HG03469 (cell line): ENCODE data around the gene PDXDC1.
"Not testable (repeated sequence)": the region's sequence is repeated elsewhere in the genome, so short reads cannot be mapped to it uniquely, and the experiment has no call there.

ENCODE experiments used
- ATAC-seq: cut with Tn5 transposase; IDR thresholded peaks from one replicate; pipeline ENCODE4 v1.9.1; 2021; ENCODE audit warnings: mild to moderate bottlenecking, moderate library complexity, moderate number of reproducible peaks; ENCODE audit not compliant: unreplicated experiment

Gene PDXDC1

DNA sequence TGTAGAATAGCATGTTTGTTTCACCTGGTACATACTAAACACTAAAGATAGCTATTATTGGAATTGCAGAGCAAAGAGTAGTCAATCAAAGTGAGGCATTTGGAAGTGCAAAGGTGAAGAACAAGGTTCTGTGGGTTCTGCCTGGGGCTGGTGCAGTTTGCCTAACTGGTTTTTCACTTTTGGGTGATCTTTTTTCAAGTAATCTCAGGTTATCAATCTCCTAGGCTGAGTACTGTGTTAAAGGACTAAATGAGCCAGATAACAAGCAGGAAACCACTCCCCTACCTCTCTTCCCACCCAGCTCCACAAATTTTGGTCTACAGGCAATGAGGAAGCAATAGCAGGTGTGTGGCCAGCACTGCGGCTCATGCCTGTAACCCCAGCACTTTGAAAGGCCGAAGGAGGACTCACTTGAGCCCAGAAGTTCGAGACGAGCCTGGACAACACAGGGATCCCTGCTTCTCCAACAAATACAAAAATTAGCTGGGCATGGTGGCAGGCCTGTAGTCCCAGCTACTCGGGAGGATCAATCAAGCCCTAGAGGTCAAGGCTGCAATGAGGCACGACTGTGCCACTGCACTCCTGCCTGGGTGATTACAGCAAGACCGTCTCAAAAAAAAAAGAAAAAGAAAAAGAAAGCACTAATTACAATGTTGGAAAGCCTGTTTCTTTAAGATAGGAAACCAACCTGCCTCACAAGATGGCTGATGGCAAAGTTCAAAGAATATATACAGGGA, 83.0 kb downstream of the PDXDC1 start:
- ATAC-seq, result no peak

DNA sequence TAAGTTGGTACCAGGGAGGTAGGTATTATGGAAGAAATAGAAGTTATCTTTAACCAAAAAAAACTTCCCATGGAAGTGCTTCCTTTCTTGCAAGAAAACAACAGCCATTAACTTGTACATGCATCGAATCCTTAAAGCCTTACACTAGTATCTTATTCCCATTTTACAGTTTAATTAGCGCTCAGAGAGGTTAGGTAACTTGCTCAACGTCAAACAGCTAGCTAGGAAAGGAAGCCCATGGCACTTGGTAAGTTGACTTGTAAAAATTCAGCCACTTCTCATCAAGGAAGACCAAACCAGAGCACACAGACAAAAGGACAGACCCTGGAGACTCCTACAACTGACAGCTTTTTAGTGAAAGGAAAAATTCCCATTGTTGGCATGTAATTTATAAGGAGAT, 84.5 kb downstream of the PDXDC1 start:
- ATAC-seq, result no peak

DNA sequence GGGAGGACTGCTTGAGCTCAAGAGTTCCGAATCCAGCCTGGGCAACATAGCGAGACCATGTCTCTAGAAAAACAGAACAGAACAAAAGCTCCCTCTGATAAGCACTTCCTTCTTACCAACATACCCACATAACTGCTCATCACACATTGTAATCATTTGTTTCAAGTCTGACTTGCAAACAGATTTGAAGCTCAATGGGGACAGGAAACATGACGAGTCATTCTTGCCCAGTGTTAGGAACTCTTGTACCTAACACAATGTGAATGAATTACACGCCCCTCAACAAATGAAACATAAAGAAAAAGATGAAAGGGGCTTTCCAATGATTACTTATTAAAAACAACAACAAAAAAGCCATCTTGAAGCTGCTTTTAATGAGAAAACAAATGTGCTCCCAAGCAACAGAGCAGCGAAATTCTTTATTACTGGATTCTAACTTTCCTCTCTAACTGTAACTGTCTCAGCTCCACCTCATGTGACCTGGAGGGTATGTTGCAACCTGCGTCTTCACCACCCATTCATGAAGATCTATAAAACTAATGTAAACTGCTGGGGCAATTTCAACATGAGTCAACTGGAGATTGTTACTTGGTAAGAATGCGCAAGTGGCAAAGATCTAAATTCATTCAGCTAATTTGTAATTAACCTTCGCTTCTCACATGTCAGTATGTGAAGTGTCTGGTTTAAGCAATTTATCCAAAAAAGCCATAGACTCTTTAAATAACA, 87.4 kb downstream of the PDXDC1 start:
- not testable (repeated sequence) for ATAC-seq

DNA sequence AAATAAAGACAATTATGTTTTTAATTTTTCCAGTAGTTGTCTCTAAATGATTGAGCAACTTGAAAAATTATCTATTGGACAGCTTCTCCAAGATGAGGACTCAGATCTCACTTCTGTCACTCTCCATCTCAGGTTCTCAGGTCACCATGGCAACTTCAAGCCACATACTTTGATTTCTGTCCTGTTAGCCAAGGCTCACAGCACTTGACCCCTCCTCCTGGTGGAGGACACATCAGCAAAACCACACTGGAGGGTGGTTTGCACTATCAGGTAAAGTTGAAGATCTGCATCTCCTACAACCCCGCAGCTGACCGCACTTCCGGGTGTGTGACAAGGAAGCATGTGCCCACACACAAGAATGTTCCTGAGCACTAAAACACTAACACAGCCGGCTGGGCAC, 91.1 kb downstream of the PDXDC1 start:
- ATAC-seq, result not testable (repeated sequence)

DNA sequence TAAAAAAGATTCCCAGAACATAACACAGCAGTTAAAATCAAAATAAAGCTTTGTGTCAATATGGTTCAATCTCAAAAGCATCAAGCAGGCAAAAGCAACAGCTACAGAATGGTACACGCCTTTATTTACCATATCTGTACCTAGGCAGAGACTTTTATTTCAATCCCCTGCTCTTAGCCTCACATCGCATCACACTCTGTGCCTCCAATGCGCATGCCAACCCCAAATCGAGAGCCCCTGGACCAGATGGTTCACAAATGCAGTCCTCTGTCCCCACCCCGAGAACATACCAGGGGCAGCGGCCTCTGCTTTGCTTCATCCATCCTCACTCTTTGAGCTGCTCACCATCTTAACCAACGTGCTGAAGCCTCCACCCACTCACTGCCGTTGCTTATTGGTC, 91.9 kb downstream of the PDXDC1 start:
- ATAC-seq, result not testable (repeated sequence)

DNA sequence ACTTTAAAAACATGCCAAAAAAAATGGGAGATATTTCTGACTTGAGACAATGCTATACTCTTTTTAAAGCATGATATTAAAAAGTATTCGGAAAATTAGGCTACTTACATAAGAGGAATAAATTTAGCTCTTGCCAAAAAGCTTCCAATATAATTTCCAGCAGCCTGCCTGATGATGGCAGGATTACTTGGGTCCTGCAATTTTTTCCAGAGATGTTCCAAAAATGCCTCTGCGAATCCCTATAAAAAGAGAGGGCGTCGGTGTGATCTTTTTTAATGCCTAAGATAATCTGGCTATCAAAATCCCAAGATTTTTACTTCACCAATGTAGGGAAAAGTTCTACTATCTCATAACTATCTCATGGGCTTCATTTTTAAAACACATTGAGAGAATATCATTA, 96.2 kb downstream of the PDXDC1 start:
- not testable (repeated sequence) for ATAC-seq

DNA sequence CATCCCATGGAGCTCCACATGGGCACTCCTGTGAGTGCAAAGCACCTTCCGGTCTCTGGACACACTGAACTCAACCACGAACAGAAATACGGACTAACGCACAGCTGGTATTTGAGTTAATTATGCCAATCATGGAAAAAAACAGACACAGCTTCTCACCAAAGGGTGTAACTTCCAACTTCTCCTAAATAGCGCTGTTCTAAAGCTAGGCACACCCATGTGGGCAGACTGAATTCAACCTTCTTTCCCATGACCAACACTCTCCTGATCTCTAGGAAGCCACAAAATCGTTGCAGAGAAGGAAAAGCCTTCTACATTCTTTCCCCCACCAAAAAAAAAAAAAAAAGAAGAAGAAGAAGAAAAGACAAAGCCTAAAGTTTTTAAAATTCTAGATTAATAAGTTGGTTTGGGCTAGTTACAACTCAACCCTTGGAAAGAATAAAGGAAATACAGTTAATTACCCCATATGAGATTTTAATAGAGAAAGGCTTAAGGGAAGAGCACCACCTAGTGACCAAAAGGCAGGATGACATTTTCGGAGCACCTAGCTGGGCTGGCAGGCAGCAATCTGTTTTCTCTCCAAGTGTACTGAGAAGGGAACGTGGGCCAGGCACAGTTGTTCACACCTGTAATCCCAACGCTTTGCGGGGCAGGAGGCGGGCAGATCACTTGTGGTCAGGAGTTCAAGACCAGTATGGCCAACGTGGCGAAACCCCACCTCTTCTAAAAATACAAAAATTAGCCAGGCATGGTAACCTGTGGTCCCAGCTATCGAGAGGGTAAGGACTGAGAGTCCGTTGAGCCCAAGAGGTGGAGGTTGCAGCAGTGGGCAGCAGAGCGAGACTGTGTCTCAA, 97.3 kb downstream of the PDXDC1 start:
- not testable (repeated sequence) for ATAC-seq

DNA sequence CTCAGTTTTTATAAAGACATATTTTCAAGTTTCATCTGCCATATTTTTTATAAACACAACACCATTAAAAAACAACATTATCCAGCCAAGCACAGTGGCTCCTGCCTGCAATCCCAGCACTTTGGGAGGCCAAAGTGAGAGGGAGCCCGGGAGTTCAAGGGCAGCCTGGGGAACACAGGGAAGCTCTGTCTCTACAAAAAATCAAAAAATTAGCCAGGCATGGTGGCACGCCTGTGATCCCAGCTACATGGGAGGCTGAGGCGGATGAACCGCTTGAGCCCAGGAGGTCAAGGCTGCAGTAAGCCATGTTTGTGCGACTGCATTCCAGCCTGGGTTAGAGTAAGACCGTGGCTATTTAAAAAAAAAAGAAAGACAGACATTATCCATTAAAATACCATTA, 98.3 kb downstream of the PDXDC1 start:
- ATAC-seq, result no peak

DNA sequence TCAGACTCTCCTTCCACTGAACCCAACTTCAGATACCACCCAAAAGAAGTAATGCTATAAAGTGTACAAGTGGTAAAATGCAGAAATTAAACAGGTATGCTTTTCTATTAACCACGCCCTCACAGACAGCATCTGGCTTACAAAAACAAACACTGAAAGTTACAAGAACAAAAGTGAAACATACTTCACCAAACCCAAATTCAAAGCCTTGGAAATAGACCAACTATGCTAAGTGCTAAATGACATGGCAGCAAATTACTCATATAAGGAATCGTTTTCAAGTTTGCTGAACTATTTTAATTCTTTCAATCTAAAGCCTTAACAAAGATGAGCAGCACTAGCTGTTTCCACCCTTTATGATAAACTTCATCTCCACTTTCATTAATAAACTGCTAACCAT, 101.3 kb downstream of the PDXDC1 start:
- ATAC-seq, result not testable (repeated sequence)

DNA sequence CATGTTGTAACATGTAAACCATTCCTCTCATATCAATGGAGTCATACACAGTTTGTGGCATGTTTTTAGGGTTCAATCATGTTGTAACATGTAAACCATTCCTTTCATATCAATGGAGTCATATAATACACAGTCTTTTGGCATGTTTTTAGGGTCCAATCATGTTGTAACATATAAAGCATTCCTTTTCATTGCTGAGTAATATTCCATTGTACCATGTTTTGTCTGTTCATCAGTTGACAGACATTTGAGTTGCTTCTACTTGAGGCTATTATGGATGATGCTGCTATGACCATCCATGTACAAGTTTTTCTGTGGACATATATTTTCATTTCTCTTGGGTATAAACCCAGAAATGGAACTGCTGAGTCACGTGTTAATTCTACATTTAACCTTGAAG, 106.1 kb downstream of the PDXDC1 start:
- ATAC-seq, result not testable (repeated sequence)

DNA sequence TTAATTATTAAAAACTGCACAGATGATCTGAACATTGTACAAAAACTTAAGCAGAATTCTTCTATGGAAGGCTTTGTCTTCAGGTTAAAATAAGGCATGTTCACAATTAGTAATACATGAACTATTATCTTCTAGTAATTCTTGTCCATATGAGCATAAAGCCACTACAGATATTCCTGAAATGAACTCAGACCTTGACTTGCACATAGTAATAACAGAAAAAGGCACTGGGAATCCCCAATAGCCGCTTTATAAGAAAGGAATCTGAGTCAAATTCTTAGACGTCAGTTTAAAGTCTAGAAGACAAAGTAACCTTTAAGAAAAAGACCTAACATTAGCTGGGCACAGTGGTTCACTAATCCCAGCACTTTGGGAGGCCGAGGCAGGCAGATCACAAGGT, 108.0 kb downstream of the PDXDC1 start:
- ATAC-seq, result not testable (repeated sequence)

DNA sequence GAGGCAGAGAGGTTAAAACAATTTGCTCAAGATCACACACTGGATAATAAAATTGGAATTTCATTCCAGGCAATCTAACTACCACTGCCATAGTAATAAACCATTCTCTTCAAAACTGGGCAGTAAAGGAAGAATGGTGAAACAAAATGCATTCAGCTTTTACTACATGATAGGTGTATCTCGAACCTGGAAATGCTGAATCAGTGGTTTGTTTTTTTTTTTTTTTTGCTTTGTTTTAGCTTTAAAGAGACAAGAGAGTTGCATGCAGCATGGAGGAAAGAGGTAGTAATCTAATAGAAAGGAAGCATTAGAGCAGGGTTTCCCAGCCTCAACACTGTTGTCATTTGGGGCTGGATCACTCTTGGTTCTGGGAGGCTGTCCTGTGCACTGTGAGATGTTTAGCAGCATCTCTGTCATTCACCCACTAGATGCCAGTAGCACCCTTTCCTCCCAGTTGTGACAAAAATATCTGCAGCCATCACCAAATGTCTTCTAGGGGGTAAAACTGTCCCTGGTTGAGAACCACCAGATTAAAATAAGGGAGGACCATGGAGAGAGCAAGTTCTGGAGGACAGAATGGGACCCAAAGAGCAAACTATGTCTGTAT, 115.9 kb downstream of the PDXDC1 start:
- not testable (repeated sequence) for ATAC-seq

DNA sequence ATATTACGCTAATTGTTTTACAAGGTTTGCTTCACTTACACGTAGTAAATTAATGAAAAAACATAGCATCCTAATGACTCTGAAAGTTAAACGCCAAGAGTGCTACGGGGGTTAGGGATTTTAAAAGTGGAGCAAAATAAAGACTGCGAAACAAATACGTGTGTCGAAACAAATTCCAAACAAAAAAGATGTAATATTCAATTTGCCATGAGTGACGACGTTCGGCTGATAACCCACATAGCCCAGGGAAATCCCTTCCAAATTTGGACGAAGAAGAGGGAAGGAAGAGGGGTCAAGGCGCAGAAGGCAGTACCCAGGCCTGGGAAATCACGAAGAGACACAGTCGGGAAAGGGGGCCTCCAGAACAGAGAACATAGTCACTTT, 118.7 kb downstream of the PDXDC1 start:
- ATAC-seq, result not testable (repeated sequence)

DNA sequence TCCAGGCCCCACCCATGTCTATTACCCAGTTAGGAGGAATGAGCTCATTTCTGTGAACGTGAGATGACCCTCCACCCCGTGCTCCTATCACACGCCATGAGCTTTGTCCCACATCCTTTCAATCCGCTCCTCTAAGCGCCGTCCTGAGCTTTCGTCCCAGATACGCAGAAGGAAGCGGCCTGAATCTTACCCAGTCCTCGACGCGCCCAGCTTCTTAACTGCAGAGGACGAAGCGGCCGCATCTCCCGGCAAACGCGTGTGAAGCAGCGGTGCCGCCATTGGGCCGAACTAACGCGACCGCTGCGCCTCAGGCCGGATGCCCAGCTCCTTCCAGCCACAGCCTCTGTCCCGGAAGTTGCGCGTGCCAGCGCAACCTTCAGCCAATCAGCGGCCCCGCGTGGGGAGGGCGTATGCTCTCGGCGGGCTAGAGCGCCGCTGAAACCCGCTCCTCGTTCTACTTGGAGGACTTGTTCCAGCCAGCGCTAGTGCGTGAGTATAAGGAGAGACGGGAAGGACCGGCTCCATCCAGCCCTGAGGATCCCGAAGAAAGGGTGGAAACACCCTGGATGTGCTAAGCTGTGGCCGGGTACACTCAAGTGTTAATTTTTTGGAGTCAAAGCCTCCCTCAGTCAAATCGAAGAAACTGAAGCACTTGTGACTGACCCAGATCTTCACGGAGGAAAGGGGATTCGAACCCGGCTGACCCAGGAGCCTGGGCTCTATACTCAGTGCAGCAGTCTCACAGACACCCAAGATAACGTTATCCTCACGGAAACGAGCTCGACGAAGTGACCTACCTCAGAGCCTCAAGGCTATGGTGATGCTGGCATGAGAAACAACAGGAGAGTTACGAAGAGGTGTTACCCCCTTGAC, 119.4 kb downstream of the PDXDC1 start, which contains the start of gene RRN3:
Gene RRN3 (minus strand): TSS at position 318 of the 873 bp plus-strand sequence. CDS start 39 bp downstream, at position 279.
- peak; percentile 95 for ATAC-seq

DNA sequence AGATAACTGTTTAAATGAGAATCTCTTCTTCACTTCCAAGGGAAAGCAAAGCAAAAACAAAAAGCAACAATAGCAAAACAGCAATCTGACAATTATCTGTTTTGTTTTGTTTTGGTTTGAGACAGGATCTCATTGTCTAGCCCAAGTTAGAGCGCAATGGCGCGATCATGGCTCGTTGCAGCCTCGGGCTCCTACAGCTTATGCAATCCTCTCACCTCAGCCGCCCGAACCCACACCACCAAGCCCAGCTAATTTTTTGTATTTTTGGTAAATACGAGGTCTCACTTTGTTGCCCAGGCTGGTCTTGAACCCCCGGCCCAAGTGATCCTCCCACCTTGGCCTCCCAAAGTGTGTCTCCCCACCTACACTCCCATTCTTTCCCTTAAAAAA, 121.8 kb downstream of the PDXDC1 start:
- not testable (repeated sequence) for ATAC-seq

DNA sequence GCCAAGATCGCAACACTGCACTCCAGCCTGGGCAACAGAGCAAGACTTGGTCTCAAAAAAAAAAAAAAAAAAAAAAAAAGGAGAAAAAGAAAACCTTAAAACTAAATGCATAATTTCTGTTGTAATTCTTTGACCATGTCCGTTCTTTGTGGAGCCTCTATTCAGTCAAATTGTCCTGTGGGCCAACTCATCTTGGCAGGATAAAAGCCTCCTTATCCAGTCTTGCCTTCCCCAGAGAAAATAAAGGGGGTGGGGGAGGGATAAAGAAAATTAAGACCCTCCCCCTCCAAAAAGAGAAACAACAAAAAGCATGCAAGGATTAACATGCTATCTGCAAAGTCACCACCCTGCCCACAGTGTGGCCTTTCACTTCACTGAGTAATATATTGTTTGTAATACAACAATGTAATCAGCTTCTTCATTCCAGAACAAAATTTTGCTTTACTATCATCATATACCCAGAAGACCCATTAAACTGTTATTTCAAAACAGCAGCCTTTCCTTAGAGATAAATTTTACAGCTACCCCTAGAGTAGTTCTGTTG, 124.6 kb downstream of the PDXDC1 start:
- ATAC-seq, result not testable (repeated sequence)

DNA sequence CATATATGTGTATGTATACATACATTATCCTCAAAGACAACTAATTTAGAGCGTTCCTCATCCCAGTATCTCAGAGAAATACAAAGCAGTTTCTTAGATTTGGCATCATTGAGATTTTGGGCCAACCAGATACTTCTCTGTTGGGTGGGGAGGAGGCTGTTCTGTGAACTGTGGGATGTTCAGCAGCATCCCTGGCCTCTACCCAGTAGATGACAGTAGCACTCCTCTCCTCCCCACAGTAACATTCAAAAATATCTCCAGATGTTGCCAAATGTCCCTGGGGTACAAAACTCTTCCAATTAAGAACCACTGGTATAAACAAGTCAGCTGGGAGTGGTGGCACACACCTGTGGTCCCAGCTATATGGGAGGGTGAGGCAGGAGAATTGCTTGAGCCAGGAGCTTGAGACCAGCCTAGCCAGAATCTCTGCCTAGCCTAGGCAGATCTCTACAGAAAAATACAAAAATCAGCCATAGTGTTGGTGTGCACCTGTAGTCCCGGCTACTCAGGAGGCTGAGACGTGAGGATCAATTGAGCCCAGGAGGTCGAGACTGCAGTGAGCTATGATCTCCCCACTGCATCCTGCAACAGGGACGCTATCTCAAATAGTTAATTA, 125.7 kb downstream of the PDXDC1 start:
- not testable (repeated sequence) for ATAC-seq

DNA sequence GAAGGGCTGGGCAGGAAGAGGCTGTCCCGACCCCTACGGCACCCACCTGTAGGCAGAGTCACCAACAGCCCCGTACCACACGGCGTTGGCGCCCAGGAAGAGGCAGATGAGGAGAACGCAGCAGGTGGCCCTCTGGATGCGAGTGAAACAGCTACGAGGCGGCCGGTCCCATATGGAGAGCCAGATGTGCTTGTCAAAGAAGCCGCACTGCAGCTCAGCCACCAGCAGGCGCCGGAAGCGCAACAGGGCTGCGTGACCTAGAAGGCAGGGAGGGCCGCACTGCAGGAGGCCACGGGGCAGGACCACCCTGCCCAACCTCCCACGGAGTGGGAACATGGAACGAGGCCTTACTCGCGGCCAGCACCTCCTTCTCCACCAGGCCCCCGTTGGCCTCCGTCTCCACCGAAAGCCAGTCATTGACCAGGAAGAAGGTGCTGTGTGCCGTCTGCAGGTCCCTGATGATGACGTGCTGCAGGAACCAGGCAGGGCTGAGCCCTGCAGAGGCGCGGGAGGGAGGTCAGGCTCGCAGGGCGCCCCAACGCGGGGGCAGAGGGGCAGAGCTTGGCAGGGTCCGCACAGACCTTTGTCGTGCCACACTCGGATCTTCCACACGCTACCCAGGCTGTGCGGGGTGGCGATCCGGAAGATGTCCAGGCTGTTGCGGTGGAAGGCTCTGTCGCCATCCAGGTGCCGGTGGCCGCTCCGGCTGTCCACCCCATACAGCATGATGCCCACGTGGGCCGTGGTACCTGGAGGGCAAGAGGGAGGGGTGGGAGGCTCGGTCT, 153.0 kb downstream of the PDXDC1 start:
- not testable (repeated sequence) for ATAC-seq
